ENCODE data around the gene DENND10.

DNA sequence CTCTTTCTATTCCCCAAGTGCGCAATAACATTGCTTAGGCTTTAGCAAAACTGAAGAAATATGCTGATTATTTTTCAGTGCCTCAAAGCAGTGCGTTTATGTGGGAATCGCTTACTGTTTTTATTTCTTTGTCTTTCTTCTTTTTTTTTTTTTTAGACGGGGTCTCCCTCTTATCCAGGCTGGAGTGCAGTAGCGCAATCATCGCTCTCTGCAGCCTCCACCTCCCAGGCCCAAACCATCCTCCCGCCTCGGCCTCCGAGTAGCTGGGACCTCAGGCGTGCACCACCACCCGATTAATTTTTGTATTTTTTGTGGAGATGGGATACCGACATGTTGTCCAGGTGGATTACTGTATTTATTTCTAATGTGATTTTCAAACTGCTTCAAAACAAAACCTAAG lies 1.2 kb downstream of the DENND10 start:
- TF ChIP-seq, protein P1, sequence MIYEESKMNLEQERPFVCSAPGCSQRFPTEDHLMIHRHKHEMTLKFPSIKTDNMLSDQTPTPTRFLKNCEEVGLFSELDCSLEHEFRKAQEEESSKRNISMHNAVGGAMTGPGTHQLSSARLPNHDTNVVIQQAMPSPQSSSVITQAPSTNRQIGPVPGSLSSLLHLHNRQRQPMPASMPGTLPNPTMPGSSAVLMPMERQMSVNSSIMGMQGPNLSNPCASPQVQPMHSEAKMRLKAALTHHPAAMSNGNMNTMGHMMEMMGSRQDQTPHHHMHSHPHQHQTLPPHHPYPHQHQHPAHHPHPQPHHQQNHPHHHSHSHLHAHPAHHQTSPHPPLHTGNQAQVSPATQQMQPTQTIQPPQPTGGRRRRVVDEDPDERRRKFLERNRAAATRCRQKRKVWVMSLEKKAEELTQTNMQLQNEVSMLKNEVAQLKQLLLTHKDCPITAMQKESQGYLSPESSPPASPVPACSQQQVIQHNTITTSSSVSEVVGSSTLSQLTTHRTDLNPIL (CRISPR knock-in tag; IDR thresholded peaks at IDR 0.05; ENCODE audit: low read depth), result no peak
- TF ChIP-seq ZFP30 (CRISPR knock-in tag; IDR thresholded peaks at IDR 0.05) (no peak), PPARA (CRISPR knock-in tag; IDR thresholded peaks at IDR 0.05; ENCODE audit: borderline replicate concordance) (no peak), GLIS3 (CRISPR knock-in tag; IDR thresholded peaks at IDR 0.05) (no peak), CSDC2 (CRISPR knock-in tag; IDR thresholded peaks at IDR 0.05) (no peak), RARB (CRISPR knock-in tag; IDR thresholded peaks at IDR 0.05) (no peak)
- TF ChIP-seq, protein P2, sequence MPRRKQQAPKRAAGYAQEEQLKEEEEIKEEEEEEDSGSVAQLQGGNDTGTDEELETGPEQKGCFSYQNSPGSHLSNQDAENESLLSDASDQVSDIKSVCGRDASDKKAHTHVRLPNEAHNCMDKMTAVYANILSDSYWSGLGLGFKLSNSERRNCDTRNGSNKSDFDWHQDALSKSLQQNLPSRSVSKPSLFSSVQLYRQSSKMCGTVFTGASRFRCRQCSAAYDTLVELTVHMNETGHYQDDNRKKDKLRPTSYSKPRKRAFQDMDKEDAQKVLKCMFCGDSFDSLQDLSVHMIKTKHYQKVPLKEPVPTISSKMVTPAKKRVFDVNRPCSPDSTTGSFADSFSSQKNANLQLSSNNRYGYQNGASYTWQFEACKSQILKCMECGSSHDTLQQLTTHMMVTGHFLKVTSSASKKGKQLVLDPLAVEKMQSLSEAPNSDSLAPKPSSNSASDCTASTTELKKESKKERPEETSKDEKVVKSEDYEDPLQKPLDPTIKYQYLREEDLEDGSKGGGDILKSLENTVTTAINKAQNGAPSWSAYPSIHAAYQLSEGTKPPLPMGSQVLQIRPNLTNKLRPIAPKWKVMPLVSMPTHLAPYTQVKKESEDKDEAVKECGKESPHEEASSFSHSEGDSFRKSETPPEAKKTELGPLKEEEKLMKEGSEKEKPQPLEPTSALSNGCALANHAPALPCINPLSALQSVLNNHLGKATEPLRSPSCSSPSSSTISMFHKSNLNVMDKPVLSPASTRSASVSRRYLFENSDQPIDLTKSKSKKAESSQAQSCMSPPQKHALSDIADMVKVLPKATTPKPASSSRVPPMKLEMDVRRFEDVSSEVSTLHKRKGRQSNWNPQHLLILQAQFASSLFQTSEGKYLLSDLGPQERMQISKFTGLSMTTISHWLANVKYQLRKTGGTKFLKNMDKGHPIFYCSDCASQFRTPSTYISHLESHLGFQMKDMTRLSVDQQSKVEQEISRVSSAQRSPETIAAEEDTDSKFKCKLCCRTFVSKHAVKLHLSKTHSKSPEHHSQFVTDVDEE (CRISPR knock-in tag; IDR thresholded peaks at IDR 0.05), result no peak
- TF ChIP-seq, protein P3, sequence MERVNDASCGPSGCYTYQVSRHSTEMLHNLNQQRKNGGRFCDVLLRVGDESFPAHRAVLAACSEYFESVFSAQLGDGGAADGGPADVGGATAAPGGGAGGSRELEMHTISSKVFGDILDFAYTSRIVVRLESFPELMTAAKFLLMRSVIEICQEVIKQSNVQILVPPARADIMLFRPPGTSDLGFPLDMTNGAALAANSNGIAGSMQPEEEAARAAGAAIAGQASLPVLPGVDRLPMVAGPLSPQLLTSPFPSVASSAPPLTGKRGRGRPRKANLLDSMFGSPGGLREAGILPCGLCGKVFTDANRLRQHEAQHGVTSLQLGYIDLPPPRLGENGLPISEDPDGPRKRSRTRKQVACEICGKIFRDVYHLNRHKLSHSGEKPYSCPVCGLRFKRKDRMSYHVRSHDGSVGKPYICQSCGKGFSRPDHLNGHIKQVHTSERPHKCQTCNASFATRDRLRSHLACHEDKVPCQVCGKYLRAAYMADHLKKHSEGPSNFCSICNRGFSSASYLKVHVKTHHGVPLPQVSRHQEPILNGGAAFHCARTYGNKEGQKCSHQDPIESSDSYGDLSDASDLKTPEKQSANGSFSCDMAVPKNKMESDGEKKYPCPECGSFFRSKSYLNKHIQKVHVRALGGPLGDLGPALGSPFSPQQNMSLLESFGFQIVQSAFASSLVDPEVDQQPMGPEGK (CRISPR knock-in tag; IDR thresholded peaks at IDR 0.05; ENCODE audit: borderline replicate concordance), result no peak
- TF ChIP-seq, protein P4, sequence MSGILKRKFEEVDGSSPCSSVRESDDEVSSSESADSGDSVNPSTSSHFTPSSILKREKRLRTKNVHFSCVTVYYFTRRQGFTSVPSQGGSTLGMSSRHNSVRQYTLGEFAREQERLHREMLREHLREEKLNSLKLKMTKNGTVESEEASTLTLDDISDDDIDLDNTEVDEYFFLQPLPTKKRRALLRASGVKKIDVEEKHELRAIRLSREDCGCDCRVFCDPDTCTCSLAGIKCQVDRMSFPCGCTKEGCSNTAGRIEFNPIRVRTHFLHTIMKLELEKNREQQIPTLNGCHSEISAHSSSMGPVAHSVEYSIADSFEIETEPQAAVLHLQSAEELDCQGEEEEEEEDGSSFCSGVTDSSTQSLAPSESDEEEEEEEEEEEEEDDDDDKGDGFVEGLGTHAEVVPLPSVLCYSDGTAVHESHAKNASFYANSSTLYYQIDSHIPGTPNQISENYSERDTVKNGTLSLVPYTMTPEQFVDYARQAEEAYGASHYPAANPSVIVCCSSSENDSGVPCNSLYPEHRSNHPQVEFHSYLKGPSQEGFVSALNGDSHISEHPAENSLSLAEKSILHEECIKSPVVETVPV (CRISPR knock-in tag; IDR thresholded peaks at IDR 0.05), result no peak
